NCI-H510A (cell line): ENCODE results near the gene ZNF593.

Source experiments
- DNase-seq: peaks from one replicate; lab custom pipeline; 2025; lab: John Stamatoyannopoulos, UW

The ZNF593 gene

DNA sequence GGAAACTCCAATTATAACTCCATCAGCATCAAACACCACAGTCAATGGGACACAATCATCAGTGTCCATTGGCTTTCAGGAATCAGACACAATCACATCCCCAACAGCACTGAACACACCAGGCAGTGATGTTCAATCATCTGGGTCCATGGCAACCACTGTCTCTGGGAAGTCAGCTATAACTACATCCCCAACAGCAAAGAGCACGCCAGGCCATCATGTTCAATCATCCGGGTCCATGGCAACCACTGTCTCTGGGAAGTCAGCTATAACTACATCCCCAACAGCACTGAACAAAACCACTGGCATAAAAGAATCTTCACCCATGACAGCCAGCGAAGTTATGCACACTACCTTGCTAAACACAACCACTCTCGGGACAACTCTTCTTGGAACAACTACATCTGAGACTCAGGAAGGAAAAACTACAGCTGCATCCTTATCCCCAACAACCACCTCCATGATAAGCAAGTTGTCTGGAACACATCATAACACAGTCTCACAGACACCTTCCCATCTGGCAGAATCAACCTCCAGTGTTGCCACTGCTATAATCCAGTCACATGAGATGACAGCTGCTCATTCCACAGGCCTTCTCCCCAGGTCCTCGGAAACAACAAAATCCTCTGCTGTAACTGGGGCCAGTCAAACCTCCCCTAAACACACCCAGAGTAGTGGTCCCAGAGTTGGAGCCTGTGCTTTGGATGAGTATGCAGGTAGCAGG is 40.6 kb downstream of the ZNF593 start:
- DNase-seq = no peak

DNA sequence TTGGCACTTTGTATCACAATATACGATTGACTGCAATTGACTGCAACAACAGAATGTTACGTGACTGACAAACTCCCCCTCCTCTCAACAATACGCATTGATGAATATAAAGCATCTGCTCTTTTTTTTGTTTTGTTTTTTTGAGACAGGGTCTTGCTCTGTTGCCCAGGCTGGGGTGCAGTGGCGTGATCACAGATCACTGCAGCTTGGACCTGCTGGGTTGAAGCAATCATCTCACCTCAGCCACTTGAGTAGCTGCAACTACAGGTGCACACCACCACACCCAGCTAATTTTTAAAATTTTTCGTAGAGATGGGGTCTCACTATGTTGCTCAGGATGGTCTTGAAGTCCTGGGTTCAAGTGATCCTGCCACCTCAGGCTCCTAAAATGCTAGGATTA is 43.0 kb downstream of the ZNF593 start:
- no peak for DNase-seq

DNA sequence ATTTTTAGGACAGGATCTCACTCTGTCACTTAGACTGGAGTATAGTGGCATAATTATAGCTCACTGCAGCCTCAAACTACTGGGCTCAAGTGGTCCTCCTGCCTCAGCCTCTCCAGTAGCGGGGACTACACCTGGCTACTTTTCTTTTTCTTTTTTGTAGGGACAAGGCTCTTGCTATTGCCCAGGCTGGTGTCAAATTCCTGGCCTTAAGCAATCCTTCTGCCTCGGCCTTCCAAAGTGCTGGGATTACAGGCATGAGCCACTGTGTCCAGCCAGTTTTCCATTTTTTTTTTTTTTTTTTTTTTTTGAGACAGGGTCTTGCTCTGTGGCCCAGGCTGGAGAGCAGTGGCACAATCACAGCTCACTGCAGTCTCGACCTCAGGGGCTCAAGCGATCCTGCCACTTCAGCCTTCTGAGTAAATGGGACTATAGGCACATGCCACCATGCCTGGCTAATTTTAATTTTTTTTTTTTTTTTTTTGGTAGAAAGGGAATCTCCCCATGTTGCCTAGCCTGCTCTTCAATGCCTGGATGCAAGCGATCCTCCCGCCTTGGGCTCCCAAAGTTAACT is 43.7 kb downstream of the ZNF593 start:
- DNase-seq = no peak

DNA sequence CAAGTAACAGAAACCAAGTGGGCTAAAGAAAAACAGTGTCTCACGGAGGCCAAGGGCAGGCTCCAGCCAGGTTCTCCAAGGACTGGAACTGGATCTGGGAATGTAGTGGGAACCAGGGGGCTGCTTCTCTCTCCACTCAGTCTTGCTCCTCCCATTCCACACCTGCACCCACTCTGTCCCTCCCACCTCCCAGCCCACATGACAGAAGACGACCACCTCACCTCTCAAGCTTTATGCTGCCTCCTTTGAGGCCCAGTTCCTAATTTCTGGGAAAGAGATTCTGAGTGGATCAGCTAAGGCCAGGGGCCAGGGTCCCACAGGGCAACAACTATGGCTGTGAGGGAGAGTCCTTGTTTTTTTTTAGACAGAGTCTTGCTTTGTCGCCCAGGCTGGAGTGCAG is 45.5 kb downstream of the ZNF593 start:
- no peak for DNase-seq

DNA sequence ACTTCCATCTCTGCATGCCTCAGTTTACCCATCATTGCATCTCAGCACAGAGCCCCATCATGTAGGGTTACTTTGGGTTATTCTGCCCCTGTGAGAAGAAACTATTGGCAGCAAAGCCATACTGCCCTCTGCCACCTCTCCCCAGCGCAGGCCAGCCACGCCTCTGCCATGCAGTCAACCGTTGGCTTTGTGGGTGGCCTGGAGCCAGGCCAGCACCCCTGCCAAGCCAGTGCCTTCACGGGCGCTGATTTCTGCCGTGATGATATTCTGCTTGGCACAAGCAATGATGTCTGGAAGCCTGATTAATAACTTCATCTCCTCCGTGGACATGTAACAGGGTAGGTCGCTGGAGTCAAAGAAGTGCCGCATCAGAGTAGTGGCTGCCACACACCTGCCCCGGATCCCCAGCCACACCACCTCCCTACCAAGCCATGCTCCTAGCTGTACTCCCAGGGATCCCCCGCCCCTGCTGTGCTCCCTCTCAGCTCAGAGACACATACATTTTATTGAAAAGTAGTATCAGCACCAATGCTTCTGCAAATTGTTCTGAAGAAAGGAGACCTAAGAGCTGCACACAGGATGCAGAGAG is 49.3 kb downstream of the ZNF593 start:
- no peak for DNase-seq
